ENCODE data around the gene MIS18BP1. TPM values are rescaled to one million over a fixed set of nuclear protein-coding genes. Genes with fewer than 3 reads are reported as not detected.

MIS18BP1 gene
- polyA plus RNA-seq, 1 experiment: 8.3 TPM

DNA sequence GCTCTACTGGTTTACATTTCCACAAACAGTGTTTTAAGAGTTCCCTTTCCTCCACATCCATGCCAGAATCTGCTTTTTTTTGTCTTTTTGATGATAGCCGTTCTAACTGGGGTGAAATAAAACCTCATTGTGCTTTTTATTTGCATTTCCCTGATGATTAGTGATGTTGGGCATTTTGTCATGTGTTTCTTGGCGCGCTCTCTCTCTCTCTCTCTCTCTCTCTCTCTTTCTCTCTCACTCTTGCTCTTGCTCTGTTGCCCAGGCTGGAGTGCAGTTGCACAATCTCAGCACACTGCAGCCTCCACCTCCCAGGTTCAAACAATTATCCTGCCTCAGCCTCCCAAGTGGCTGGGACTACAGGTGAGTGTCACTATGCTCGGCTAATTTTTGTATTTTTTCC is 9.6 kb upstream of the MIS18BP1 start:
- ChIA-PET CTCF (interaction anchor here (1.6 kb wide), 1 partner anchor 350 kb away, joined by 7 read pairs; no protein-coding TSS in a partner anchor), POLR2A (no interaction called here)
- DNase-seq (ENCODE audit: low read depth): no peak
- TF ChIP-seq CTCF (IDR thresholded peaks at IDR 0.05; ENCODE audit: insufficient read depth, low read depth, low read length): no peak
- Histone ChIP-seq H3K27me3 (ENCODE audit: control insufficient read depth, insufficient read depth, low read length) (no peaks in the 10 kb centered on the region), H3K4me3 (ENCODE audit: low read depth, low read length) (no peak overlapping the region), H3K36me3 (ENCODE audit: control insufficient read depth, insufficient read depth, low read length) (no peaks in the 10 kb centered on the region)

DNA sequence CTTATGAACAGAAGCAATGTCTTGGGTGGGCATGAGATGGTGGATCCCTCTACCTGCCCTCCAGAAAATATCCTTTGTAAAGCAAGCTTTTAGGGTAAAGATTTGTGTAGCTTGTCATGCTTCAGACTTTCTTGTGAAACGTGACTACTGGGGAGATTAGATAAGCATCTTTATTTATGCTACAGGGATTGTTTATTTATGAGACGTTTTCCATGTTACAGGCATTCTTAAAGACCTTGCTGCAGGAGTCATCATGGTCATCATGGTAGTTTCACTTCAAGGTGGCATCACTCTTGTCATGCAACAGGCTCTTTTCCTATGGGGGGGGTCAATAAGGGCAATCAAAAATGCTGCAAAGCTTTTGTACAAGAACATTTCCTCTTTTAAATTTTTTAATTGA is 8.2 kb upstream of the MIS18BP1 start:
- H3K27me3 ChIP-seq (ENCODE audit: control insufficient read depth, insufficient read depth, low read length): no peaks in the 10 kb centered on the region
- POLR2A ChIA-PET: no interaction called here
- no peak overlapping the region for H3K4me3 ChIP-seq (ENCODE audit: low read depth, low read length)
- CTCF ChIA-PET: interaction anchor here (0.6 to 4.9 kb wide), 3 partner anchors 8 to 348 kb away, joined by 3 to 28 read pairs (median 7); no protein-coding TSS in a partner anchor
- no peaks in the 10 kb centered on the region for H3K36me3 ChIP-seq (ENCODE audit: control insufficient read depth, insufficient read depth, low read length)
- TF ChIP-seq CTCF (IDR thresholded peaks at IDR 0.05; ENCODE audit: insufficient read depth, low read depth, low read length): no peak
- DNase-seq (ENCODE audit: low read depth): no peak

GRCh38 chr14:45258805-45259204 is 5.8 kb upstream of the MIS18BP1 start:
- CTCF ChIA-PET: interaction anchor here (1.9 to 4.9 kb wide), 2 partner anchors 10 to 345 kb away, joined by 8 to 28 read pairs; no protein-coding TSS in a partner anchor
- POLR2A ChIA-PET: no interaction called here
- Histone ChIP-seq H3K4me3 (ENCODE audit: low read depth, low read length) (no peak overlapping the region), H3K36me3 (ENCODE audit: control insufficient read depth, insufficient read depth, low read length) (no peaks in the 10 kb centered on the region), H3K27me3 (ENCODE audit: control insufficient read depth, insufficient read depth, low read length) (no peaks in the 10 kb centered on the region)
- no peak for TF ChIP-seq CTCF (IDR thresholded peaks at IDR 0.05; ENCODE audit: insufficient read depth, low read depth, low read length)
- no peak for DNase-seq (ENCODE audit: low read depth)

- Histone ChIP-seq H3K4me3 (ENCODE audit: low read depth, low read length) (no peak overlapping the region), H3K36me3 (ENCODE audit: control insufficient read depth, insufficient read depth, low read length) (no peaks in the 10 kb centered on the region), H3K27me3 (ENCODE audit: control insufficient read depth, insufficient read depth, low read length) (no peaks in the 10 kb centered on the region)
- no peak for DNase-seq (ENCODE audit: low read depth)
- ChIA-PET POLR2A (no interaction called here), CTCF (interaction anchor here (0.7 to 4.9 kb wide), 3 partner anchors 11 to 344 kb away, joined by 3 to 28 read pairs (median 8); no protein-coding TSS in a partner anchor)
- no peak for TF ChIP-seq CTCF (IDR thresholded peaks at IDR 0.05; ENCODE audit: insufficient read depth, low read depth, low read length)
Measured at GRCh38 chr14:45258073-45258472, 5.1 kb upstream of the MIS18BP1 start.

DNA sequence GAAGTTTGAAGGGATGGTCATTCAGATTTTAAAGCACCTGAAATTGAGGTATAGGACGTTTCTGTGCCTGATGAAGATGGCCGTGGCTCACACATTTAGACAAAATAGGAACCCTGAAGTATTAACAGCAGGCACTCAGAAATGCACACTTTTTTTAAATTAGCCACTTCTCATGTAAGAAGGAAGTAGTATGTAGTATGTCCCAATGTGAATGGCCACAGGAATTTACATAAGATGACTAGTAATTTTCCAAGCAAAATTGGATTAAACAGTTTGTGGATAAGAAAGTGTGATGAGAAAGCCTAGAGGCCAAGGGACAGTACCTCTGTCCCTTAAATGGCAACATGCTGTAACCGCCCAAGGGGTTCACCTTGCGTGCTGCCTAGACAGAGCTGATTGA is 1.8 kb upstream of the MIS18BP1 start:
- DNase-seq (ENCODE audit: low read depth): no peak
- no peak for TF ChIP-seq CTCF (IDR thresholded peaks at IDR 0.05; ENCODE audit: insufficient read depth, low read depth, low read length)

More for the DNA sequence above, 1.8 kb upstream of the MIS18BP1 start:
- Histone ChIP-seq H3K27me3 (ENCODE audit: control insufficient read depth, insufficient read depth, low read length) (no peaks in the 10 kb centered on the region), H3K36me3 (ENCODE audit: control insufficient read depth, insufficient read depth, low read length) (no peaks in the 10 kb centered on the region), H3K4me3 (ENCODE audit: low read depth, low read length) (no peak overlapping the region)
- ChIA-PET CTCF (interaction anchor here (1.0 to 2.0 kb wide), 2 partner anchors 12 to 342 kb away, joined by 3 to 7 read pairs; no protein-coding TSS in a partner anchor), POLR2A (no interaction called here)

Measured in BJ (cell line).